ENCODE results near the gene MGA.

DNA sequence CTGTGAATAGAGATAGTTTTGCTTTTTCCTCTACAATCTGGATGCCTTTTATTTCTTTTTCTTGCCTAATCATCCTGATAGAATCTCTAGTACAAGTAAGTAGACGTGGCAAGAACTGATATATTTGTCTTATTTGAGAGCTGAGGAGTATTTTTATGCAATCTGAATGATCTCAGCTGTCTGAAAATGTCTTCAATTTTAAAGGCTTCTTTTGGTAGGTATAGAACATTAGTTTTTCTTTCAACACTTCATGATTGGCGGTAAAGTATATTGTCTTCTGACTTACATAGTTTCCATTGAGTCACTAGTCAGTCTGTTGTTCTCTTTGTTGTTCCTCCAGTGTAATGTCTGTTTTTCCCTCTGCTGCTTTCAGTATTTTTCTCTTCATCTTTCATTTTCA is 31.3 kb downstream of the MGA start:
- TF ChIP-seq, protein P1, sequence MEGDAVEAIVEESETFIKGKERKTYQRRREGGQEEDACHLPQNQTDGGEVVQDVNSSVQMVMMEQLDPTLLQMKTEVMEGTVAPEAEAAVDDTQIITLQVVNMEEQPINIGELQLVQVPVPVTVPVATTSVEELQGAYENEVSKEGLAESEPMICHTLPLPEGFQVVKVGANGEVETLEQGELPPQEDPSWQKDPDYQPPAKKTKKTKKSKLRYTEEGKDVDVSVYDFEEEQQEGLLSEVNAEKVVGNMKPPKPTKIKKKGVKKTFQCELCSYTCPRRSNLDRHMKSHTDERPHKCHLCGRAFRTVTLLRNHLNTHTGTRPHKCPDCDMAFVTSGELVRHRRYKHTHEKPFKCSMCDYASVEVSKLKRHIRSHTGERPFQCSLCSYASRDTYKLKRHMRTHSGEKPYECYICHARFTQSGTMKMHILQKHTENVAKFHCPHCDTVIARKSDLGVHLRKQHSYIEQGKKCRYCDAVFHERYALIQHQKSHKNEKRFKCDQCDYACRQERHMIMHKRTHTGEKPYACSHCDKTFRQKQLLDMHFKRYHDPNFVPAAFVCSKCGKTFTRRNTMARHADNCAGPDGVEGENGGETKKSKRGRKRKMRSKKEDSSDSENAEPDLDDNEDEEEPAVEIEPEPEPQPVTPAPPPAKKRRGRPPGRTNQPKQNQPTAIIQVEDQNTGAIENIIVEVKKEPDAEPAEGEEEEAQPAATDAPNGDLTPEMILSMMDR (IDR thresholded peaks at IDR 0.05) = no peak
- TF ChIP-seq POLR2A (IDR thresholded peaks at IDR 0.05) = no peak
